ENCODE data around the gene RNF181.

DNA sequence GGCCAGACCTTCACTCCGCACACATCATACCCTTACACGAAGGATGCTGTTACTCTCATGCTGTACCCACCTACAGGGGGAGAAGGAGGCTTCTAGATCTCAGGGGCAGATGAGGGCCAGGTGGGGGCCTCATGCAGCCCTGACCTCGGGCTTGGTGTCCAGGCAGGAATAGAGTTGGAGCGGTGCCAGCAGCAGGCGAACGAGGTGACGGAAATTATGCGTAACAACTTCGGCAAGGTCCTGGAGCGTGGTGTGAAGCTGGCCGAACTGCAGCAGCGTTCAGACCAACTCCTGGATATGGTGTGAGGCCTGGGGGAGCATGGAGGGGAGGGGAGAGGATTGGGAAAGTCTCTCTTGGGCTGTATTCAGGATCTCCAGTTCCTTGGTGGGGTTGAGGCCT lies 4.0 kb upstream of the RNF181 start:
- TF ChIP-seq SPI1 (IDR thresholded peaks at IDR 0.05; ENCODE audit: low read depth, low read length) (no peak), POLR2A (IDR thresholded peaks at IDR 0.05; ENCODE audit: low read depth, low read length) (no peak), POLR2AphosphoS5 (IDR thresholded peaks at IDR 0.05; ENCODE audit: low read depth, low read length) (no peak), TAF1 (IDR thresholded peaks at IDR 0.05; ENCODE audit: low read depth, low read length) (no peak)

Data from GM12891 (cell line).